Measurements from ENCODE around the gene UNC13C. TPM values are rescaled to one million over a fixed set of nuclear protein-coding genes. Genes with fewer than 3 reads are reported as not detected.
A peak's percentile ranks its signal among the peaks of the same experiment; 100 is the strongest.

Gene UNC13C
- total and polyA plus RNA-seq, 4 donors, result 0.05 to 16.0 (median 0.12) TPM; not detected in 1

- peaks cover 0 to 6% (median 2%) of the 10 kb centered on the region in 4 donors for H3K9me3 ChIP-seq (ENCODE audit: control insufficient read depth in 4 of 4, insufficient read depth in 3 of 4, low read length in 3 of 4)
- ATAC-seq (ENCODE audit: insufficient read depth, low FRiP score) (no peak), DNase-seq (no peak)
- TF ChIP-seq CTCF (IDR thresholded peaks at IDR 0.05; ENCODE audit: control extremely low read depth, extremely low read depth), result no peak
- H3K4me3 ChIP-seq, result no peak overlapping the region
- H3K36me3 ChIP-seq (ENCODE audit: control insufficient read depth in 4 of 4, insufficient read depth in 4 of 4, low read length in 4 of 4), result no peaks in the 10 kb centered on the region
- no peak overlapping the region for H3K9ac ChIP-seq (ENCODE audit: insufficient read depth in 1 of 2, low read length in 2 of 2)
- H3K27ac ChIP-seq (ENCODE audit: low read depth in 1 of 2, low read length in 1 of 2), result no peak overlapping the region
- H3K4me1 ChIP-seq (ENCODE audit: control insufficient read depth in 5 of 5, insufficient read depth in 5 of 5, low read length in 5 of 5), result no peaks in the 10 kb centered on the region
- H3K27me3 ChIP-seq (ENCODE audit: control insufficient read depth in 3 of 3, insufficient read depth in 3 of 3, low read length in 2 of 3), result no peaks in the 10 kb centered on the region
- WGBS, 2 donors, result 97 to 98% methylated on average over 4 of the region's 4 CpGs
Measured at GRCh38 chr15:54594115-54594514, 615.9 kb downstream of the UNC13C start.

- ATAC-seq (ENCODE audit: insufficient read depth, low FRiP score) (no peak), DNase-seq (no peak)
- Histone ChIP-seq H3K27me3 (ENCODE audit: control insufficient read depth in 3 of 3, insufficient read depth in 3 of 3, low read length in 2 of 3) (no peaks in the 10 kb centered on the region), H3K4me1 (ENCODE audit: control insufficient read depth in 5 of 5, insufficient read depth in 5 of 5, low read length in 5 of 5) (peaks cover 0 to 5% (median 0%) of the 10 kb centered on the region in 5 donors), H3K36me3 (ENCODE audit: control insufficient read depth in 4 of 4, insufficient read depth in 4 of 4, low read length in 4 of 4) (no peaks in the 10 kb centered on the region), H3K4me3 (no peak overlapping the region), H3K9ac (ENCODE audit: insufficient read depth in 1 of 2, low read length in 2 of 2) (no peak overlapping the region), H3K27ac (ENCODE audit: low read depth in 1 of 2, low read length in 1 of 2) (no peak overlapping the region), H3K9me3 (ENCODE audit: control insufficient read depth in 4 of 4, insufficient read depth in 3 of 4, low read length in 3 of 4) (peaks cover 0 to 4% (median 0%) of the 10 kb centered on the region in 4 donors)
- TF ChIP-seq CTCF (IDR thresholded peaks at IDR 0.05; ENCODE audit: control extremely low read depth, extremely low read depth), result no peak
- WGBS, 2 donors, result 82 to 93% methylated on average over 3 of the region's 3 CpGs
Measured at GRCh38 chr15:54599386-54599785, 621.1 kb downstream of the UNC13C start.

- whole genome bisulfite sequencing, 2 donors, result 55 to 79% methylated on average over 2 of the region's 2 CpGs
- H3K4me3 ChIP-seq, result no peak overlapping the region
Measured at GRCh38 chr15:54605043-54605442, 626.8 kb downstream of the UNC13C start.

More at GRCh38 chr15:54605043-54605442, 626.8 kb downstream of the UNC13C start:
- H3K36me3 ChIP-seq (ENCODE audit: control insufficient read depth in 4 of 4, insufficient read depth in 4 of 4, low read length in 4 of 4), result no peaks in the 10 kb centered on the region
- ATAC-seq (ENCODE audit: insufficient read depth, low FRiP score) (no peak), DNase-seq (peak; percentile 80 to 98 (median 96))
- H3K9ac ChIP-seq (ENCODE audit: insufficient read depth in 1 of 2, low read length in 2 of 2), result no peak overlapping the region
- no peaks in the 10 kb centered on the region for H3K9me3 ChIP-seq (ENCODE audit: control insufficient read depth in 4 of 4, insufficient read depth in 3 of 4, low read length in 3 of 4)
- H3K27ac ChIP-seq (ENCODE audit: low read depth in 1 of 2, low read length in 1 of 2), result no peak overlapping the region
- H3K4me1 ChIP-seq (ENCODE audit: control insufficient read depth in 5 of 5, insufficient read depth in 5 of 5, low read length in 5 of 5), result peaks cover 0 to 49% (median 0%) of the 10 kb centered on the region in 5 donors
- no peaks in the 10 kb centered on the region for H3K27me3 ChIP-seq (ENCODE audit: control insufficient read depth in 3 of 3, insufficient read depth in 3 of 3, low read length in 2 of 3)
- no peak for TF ChIP-seq CTCF (IDR thresholded peaks at IDR 0.05; ENCODE audit: control extremely low read depth, extremely low read depth)

Measured in lung (tissue), 12 donors.